22Rv1 (cell line): ENCODE results near the gene FBXL2.

ENCODE experiments used
- CTCF ChIP-seq: fragments of 450-650 bp; IDR thresholded peaks from 2 replicates; pipeline ENCODE4 v1.5.1; 2017; ENCODE audit warnings: mild to moderate bottlenecking
- ZFX ChIP-seq: fragments of 450-650 bp; IDR thresholded peaks from 2 replicates; pipeline ENCODE4 v1.6.1; 2017; ENCODE audit warnings: antibody characterized with exemption, borderline replicate concordance

- TF ChIP-seq CTCF = no peak
- TF ChIP-seq ZFX = no peak
These were observed 37.0 kb upstream of the FBXL2 start for GRCh38 chr3:33240261-33240660.
